H9 (cell line): Measurements from ENCODE around the gene MAS1. TPM values are rescaled to one million over a fixed set of nuclear protein-coding genes. Genes with fewer than 3 reads are reported as not detected.
"Not testable (repeated sequence)": the region's sequence is repeated elsewhere in the genome, so short reads cannot be mapped to it uniquely, and the experiment has no call there.

Experiments used
- DNase-seq: peaks from one replicate; pipeline ENCODE4 v3.0.0-alpha.2; 2017
- H2AFZ ChIP-seq: one replicate; pipeline ENCODE4 v1.6.1; 2013; ENCODE audit warnings: mild to moderate bottlenecking, low read length, control low read depth, moderate library complexity
- H2AK5ac ChIP-seq: 2 replicates; pipeline ENCODE4 v1.6.1; 2013; ENCODE audit warnings: low read length, control low read depth, mixed read lengths; ENCODE audit not compliant: insufficient read length
- H2BK120ac ChIP-seq: one replicate; pipeline ENCODE4 v1.6.1; 2013; ENCODE audit warnings: low read depth, mild to moderate bottlenecking, low read length, control low read depth, inconsistent platforms; ENCODE audit not compliant: poor library complexity, severe bottlenecking
- H2BK12ac ChIP-seq: 2 replicates; pipeline ENCODE4 v1.6.1; 2013; ENCODE audit warnings: low read length, control low read depth, mixed read lengths, low read depth; ENCODE audit not compliant: insufficient read length
- H2BK15ac ChIP-seq: 2 replicates; pipeline ENCODE4 v1.6.1; 2013; ENCODE audit warnings: low read depth, low read length, control low read depth
- H2BK20ac ChIP-seq: one replicate; pipeline ENCODE4 v1.6.1; 2013; ENCODE audit warnings: low read depth, mild to moderate bottlenecking, low read length, control low read depth, inconsistent platforms; ENCODE audit not compliant: poor library complexity, severe bottlenecking
- H2BK5ac ChIP-seq: 2 replicates; pipeline ENCODE4 v1.6.1; 2013; ENCODE audit warnings: low read length, control low read depth, mixed read lengths; ENCODE audit not compliant: insufficient read length
- H3K14ac ChIP-seq: 2 replicates; pipeline ENCODE4 v1.6.1; 2013; ENCODE audit warnings: low read length, control low read depth; ENCODE audit not compliant: insufficient read depth
- H3K18ac ChIP-seq: 2 replicates; pipeline ENCODE4 v1.6.1; 2013; ENCODE audit warnings: low read depth, mild to moderate bottlenecking, mixed read lengths, low read length, control low read depth; ENCODE audit not compliant: insufficient read length
- H3K23ac ChIP-seq: 2 replicates; pipeline ENCODE4 v1.6.1; 2013; ENCODE audit warnings: low read length, control low read depth, mixed read lengths, low read depth; ENCODE audit not compliant: insufficient read length
- H3K23me2 ChIP-seq: 2 replicates; pipeline ENCODE4 v1.6.1; 2013; ENCODE audit warnings: low read depth, mild to moderate bottlenecking, mixed read lengths, low read length, control low read depth; ENCODE audit not compliant: insufficient read length, poor library complexity, severe bottlenecking
- H3K27ac ChIP-seq: 2 replicates; pipeline ENCODE4 v1.5.1; 2013; ENCODE audit warnings: low read length, control low read depth, mixed read lengths, low read depth; ENCODE audit not compliant: insufficient read length
- H3K27me3 ChIP-seq: 2 replicates; pipeline ENCODE4 v1.6.1; 2013; ENCODE audit warnings: low read length, control low read depth, inconsistent platforms; ENCODE audit not compliant: insufficient read depth
- H3K4ac ChIP-seq: 2 replicates; pipeline ENCODE4 v1.6.1; 2013; ENCODE audit warnings: low read depth, mild to moderate bottlenecking, control low read depth, inconsistent platforms, low read length, moderate library complexity
- H3K4me1 ChIP-seq: 2 replicates; pipeline ENCODE4 v1.6.1; 2013; ENCODE audit warnings: low read length, control low read depth, inconsistent platforms; ENCODE audit not compliant: insufficient read depth
- H3K4me2 ChIP-seq: 2 replicates; pipeline ENCODE4 v1.6.1; 2013; ENCODE audit warnings: low read length, control low read depth, mixed read lengths; ENCODE audit not compliant: insufficient read length, insufficient read depth
- H3K56ac ChIP-seq: 2 replicates; pipeline ENCODE4 v1.6.1; 2013; ENCODE audit warnings: low read depth, mild to moderate bottlenecking, mixed read lengths, low read length, control low read depth; ENCODE audit not compliant: insufficient read length
- H3K79me1 ChIP-seq: 2 replicates; pipeline ENCODE4 v1.6.1; 2013; ENCODE audit warnings: low read depth, mild to moderate bottlenecking, moderate library complexity, low read length, control low read depth, inconsistent platforms; ENCODE audit not compliant: insufficient read depth, poor library complexity, severe bottlenecking
- H3K79me2 ChIP-seq: 2 replicates; pipeline ENCODE4 v1.6.1; 2013; ENCODE audit warnings: low read length, control low read depth, inconsistent platforms; ENCODE audit not compliant: insufficient read depth
- H3K9ac ChIP-seq: 2 replicates; pipeline ENCODE4 v1.6.1; 2013; ENCODE audit warnings: low read length, control low read depth, mixed read lengths; ENCODE audit not compliant: insufficient read length; ENCODE audit errors: extremely low read depth
- H3K9me3 ChIP-seq: one replicate; pipeline ENCODE4 v1.6.1; 2013; ENCODE audit warnings: low read depth, low read length, inconsistent platforms; ENCODE audit not compliant: control insufficient read depth
- H3T11ph ChIP-seq: one replicate; pipeline ENCODE4 v1.6.1; 2013; ENCODE audit warnings: mild to moderate bottlenecking, low read length, control low read depth, inconsistent platforms
- H4K20me1 ChIP-seq: one replicate; pipeline ENCODE4 v1.6.1; 2013; ENCODE audit not compliant: control insufficient read depth, insufficient read length, insufficient read depth
- H4K5ac ChIP-seq: 2 replicates; pipeline ENCODE4 v1.6.1; 2013; ENCODE audit warnings: low read depth, mild to moderate bottlenecking, mixed read lengths, low read length, control low read depth; ENCODE audit not compliant: insufficient read length
- H4K8ac ChIP-seq: replicated peaks from 2 replicates; pipeline ENCODE4 v1.6.1; 2013; ENCODE audit warnings: low read length, control low read depth, mixed read lengths, low read depth; ENCODE audit not compliant: insufficient read length
- H4K91ac ChIP-seq: 2 replicates; pipeline ENCODE4 v1.6.1; 2013; ENCODE audit warnings: low read depth, mild to moderate bottlenecking, moderate library complexity, mixed read lengths, low read length, control low read depth; ENCODE audit not compliant: insufficient read length
- H3K27ac Mint-ChIP-seq, 3 experiments: 2 replicates in 2 of 3; 3 replicates in 1 of 3; pipeline ENCODE4 v1.8.0; 2020 to 2021; ENCODE audit warnings: mixed read lengths in 3 of 3, mild to moderate bottlenecking in 1 of 3, moderate library complexity in 1 of 3
- H3K27me3 Mint-ChIP-seq: 2 replicates; pipeline ENCODE4 v1.8.0; 2021; ENCODE audit warnings: low read depth, mild to moderate bottlenecking, moderate library complexity, mixed read lengths
- H3K36me3 Mint-ChIP-seq, 3 experiments: 2 replicates in 2 of 3; 3 replicates in 1 of 3; pipeline ENCODE4 v1.8.0; 2020 to 2021; ENCODE audit warnings: low read depth in 3 of 3, mixed read lengths in 3 of 3; ENCODE audit not compliant: insufficient read depth in 1 of 3
- H3K4me1 Mint-ChIP-seq, 2 experiments: 2 replicates each; pipeline ENCODE4 v1.8.0; 2020; ENCODE audit warnings: mixed read lengths in 2 of 2
- H3K4me3 Mint-ChIP-seq, 2 experiments: 2 replicates in 1 of 2; 3 replicates in 1 of 2; pipeline ENCODE4 v1.8.0; 2020 to 2021; ENCODE audit warnings: mild to moderate bottlenecking in 2 of 2, mixed read lengths in 2 of 2, moderate library complexity in 1 of 2
- H3K9me3 Mint-ChIP-seq, 2 experiments: 2 replicates in 1 of 2; 3 replicates in 1 of 2; pipeline ENCODE4 v1.8.0; 2020; ENCODE audit warnings: mild to moderate bottlenecking in 2 of 2, mixed read lengths in 2 of 2, moderate library complexity in 1 of 2
- WGBS: extraction: QIAGEN DNeasy Blood & Tissue Kit; methylation state at CpG from one replicate; pipeline ENCODE4 v1.1.7; 2013; ENCODE audit warnings: missing lambda C conversion rate, low lambda C conversion rate, mixed read lengths; ENCODE audit not compliant: insufficient read length; ENCODE audit errors: extremely low coverage; 5-methylcytosine and 5-hydroxymethylcytosine counted together
- total RNA-seq: library from RNA; stranded (reverse); gene quantifications from 2 replicates; pipeline ENCODE4 v1.2.1, GENCODE V29; 2021
- TF ChIP-seq, protein P1 (sequence below): fragments of 200-600 bp; sonication (generic); conservative IDR thresholded peaks from 3 replicates; pipeline ENCODE4 v1.8.0; 2021; ENCODE audit warnings: antibody characterized with exemption, mild to moderate bottlenecking

Gene MAS1
- total RNA-seq, 1 experiment from 2014 or later, result 0.02 TPM

DNA sequence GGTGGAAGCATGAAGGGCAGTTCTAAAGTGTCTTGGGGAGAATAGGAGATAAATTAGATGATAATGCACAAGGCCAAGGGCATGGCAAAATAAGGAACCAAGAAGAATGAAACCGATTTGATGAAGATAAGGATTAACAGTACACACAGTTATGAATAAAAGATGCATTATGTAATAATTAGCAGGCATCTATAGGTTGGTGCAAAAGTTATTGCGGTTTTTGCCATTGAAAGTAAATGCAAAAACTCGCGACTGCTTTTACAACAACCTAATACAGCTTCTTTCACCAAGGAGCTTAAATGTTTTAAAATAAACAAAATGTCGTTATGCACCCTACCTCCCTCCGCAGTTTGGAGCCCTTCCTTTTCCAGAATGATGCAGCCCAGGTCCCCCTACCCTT is 29.0 kb downstream of the MAS1 start:
- Mint-ChIP-seq H3K4me3 (no peak overlapping the region), H3K27ac (no peak overlapping the region), H3K27me3 (peaks cover 4% of the 10 kb centered on the region; the same call in 1 of the 2 replicates), H3K9me3 (peaks cover 3 to 5% of the 10 kb centered on the region in 2 experiments; a peak in 3 of 5 replicates), H3K4me1 (no peaks in the 10 kb centered on the region), H3K36me3 (peaks cover 0 to 2% (median 0%) of the 10 kb centered on the region in 3 experiments; a peak in 1 of 7 replicates)
- Histone ChIP-seq H4K91ac (no peak overlapping the region), H3K9ac (no peak overlapping the region), H2AFZ (no peak overlapping the region), H2BK5ac (no peak overlapping the region), H3K23me2 (no peaks in the 10 kb centered on the region), H3K4me2 (no peak overlapping the region), H4K5ac (no peak overlapping the region), H3K18ac (no peak overlapping the region), H3K9me3 (no peaks in the 10 kb centered on the region), H3K4ac (no peak overlapping the region), H3K27ac (no peak overlapping the region), H4K20me1 (no peaks in the 10 kb centered on the region), H2BK12ac (no peak overlapping the region), H2BK20ac (no peak overlapping the region), H3T11ph (no peak overlapping the region), H2AK5ac (no peak overlapping the region), H3K79me2 (no peaks in the 10 kb centered on the region), H3K56ac (no peak overlapping the region), H3K4me1 (no peaks in the 10 kb centered on the region), H3K14ac (no peak overlapping the region), H3K27me3 (no peaks in the 10 kb centered on the region), H3K23ac (no peak overlapping the region), H4K8ac (no peak overlapping the region), H2BK120ac (no peak overlapping the region), H2BK15ac (no peak overlapping the region), H3K79me1 (no peaks in the 10 kb centered on the region)
- no CpG with 5 or more reads among the region's 6 CpGs for WGBS
- DNase-seq, result no peak
- TF ChIP-seq, protein P1, sequence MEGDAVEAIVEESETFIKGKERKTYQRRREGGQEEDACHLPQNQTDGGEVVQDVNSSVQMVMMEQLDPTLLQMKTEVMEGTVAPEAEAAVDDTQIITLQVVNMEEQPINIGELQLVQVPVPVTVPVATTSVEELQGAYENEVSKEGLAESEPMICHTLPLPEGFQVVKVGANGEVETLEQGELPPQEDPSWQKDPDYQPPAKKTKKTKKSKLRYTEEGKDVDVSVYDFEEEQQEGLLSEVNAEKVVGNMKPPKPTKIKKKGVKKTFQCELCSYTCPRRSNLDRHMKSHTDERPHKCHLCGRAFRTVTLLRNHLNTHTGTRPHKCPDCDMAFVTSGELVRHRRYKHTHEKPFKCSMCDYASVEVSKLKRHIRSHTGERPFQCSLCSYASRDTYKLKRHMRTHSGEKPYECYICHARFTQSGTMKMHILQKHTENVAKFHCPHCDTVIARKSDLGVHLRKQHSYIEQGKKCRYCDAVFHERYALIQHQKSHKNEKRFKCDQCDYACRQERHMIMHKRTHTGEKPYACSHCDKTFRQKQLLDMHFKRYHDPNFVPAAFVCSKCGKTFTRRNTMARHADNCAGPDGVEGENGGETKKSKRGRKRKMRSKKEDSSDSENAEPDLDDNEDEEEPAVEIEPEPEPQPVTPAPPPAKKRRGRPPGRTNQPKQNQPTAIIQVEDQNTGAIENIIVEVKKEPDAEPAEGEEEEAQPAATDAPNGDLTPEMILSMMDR, result no peak

DNA sequence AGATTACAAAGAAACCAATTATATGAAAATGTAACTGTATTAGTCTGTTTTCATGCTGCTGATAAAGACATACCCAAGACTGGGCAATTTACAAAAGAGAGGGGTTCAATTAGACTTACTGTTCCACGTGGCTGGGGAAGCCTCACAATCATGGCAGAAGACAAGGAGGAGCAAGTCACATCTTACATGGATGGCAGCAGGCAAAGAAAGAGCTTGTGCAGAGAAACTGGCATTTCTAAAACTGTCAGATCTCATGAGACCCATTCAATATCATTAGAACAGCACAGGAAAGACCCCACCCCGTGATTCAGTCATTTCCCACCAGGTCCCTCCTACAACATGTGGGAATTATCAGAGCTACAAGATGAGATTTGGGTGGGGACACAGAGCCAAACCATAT is 33.4 kb downstream of the MAS1 start:
- not testable (repeated sequence) for H3T11ph ChIP-seq, H3K9ac ChIP-seq, H3K4me1 ChIP-seq, H3K4me1 Mint-ChIP-seq, DNase-seq, H2BK15ac ChIP-seq, H4K91ac ChIP-seq, H3K27me3 ChIP-seq, H3K27me3 Mint-ChIP-seq, H3K4me3 Mint-ChIP-seq, H3K27ac ChIP-seq, H3K56ac ChIP-seq, H3K79me2 ChIP-seq, H3K23ac ChIP-seq, H3K79me1 ChIP-seq, H2BK20ac ChIP-seq, H3K14ac ChIP-seq, H3K27ac Mint-ChIP-seq, H3K36me3 Mint-ChIP-seq, H2AFZ ChIP-seq, H4K8ac ChIP-seq, H3K18ac ChIP-seq, H4K5ac ChIP-seq, H4K20me1 ChIP-seq, H2BK12ac ChIP-seq, H3K4me2 ChIP-seq, H3K4ac ChIP-seq, H3K9me3 ChIP-seq, H2BK120ac ChIP-seq, H3K23me2 ChIP-seq, H2AK5ac ChIP-seq, H3K9me3 Mint-ChIP-seq, H2BK5ac ChIP-seq
- whole genome bisulfite sequencing, result no CpG with 5 or more reads among the region's 2 CpGs
